H1 (cell line): ENCODE results near the gene PCDHA10. TPM values are rescaled to one million over a fixed set of nuclear protein-coding genes. Genes with fewer than 3 reads are reported as not detected.

Source experiments
- CTCF ChIA-PET: fragments of 300-600 bp; sonication (Branson Sonifier 250); formaldehyde crosslinking; loops from one replicate; lab custom pipeline; 2021; ENCODE audit not compliant: partially characterized antibody; lab: Charles Lee
- POLR2A ChIA-PET: fragments of 300-600 bp; sonication (Branson Sonifier 250); formaldehyde crosslinking; loops from one replicate; lab custom pipeline; 2021; ENCODE audit warnings: inconsistent platforms; ENCODE audit not compliant: partially characterized antibody; lab: Charles Lee
- DNase-seq, 2 experiments: peaks; one replicate each; pipeline versions ENCODE4 v3.0.0 to v3.0.0-alpha.2; 2010 to 2022; ENCODE audit warnings: low spot score in 2 of 2, low read depth in 1 of 2, mixed read lengths in 1 of 2
- FAIRE-seq: peaks from 2 replicates; lab custom pipeline; 2011; peaks lifted over from hg19 to GRCh38; lab: Jason Lieb, UNC
- H2AFZ ChIP-seq: 2 replicates; pipeline ENCODE4 v1.8.1; 2012; ENCODE audit warnings: low read length, inconsistent platforms
- H2AK5ac ChIP-seq: 2 replicates; pipeline ENCODE4 v1.6.1; 2013; ENCODE audit warnings: low read depth, low read length
- H2BK120ac ChIP-seq: replicated peaks from 2 replicates; pipeline ENCODE3; 2013; ENCODE audit warnings: low read depth, low read length, inconsistent platforms
- H2BK12ac ChIP-seq: 2 replicates; pipeline ENCODE4 v1.6.1; 2013; ENCODE audit warnings: low read depth, low read length
- H2BK15ac ChIP-seq: 2 replicates; pipeline ENCODE4 v1.6.1; 2013; ENCODE audit warnings: low read length
- H2BK20ac ChIP-seq: 2 replicates; pipeline ENCODE4 v1.6.1; 2013; ENCODE audit warnings: low read length
- H2BK5ac ChIP-seq: 2 replicates; pipeline ENCODE4 v1.6.1; 2013; ENCODE audit warnings: low read depth, low read length
- H3K14ac ChIP-seq: 2 replicates; pipeline ENCODE4 v1.6.1; 2013; ENCODE audit warnings: inconsistent platforms; ENCODE audit not compliant: insufficient read length
- H3K18ac ChIP-seq: 2 replicates; pipeline ENCODE4 v1.6.1; 2013; ENCODE audit warnings: low read length; ENCODE audit errors: extremely low read depth
- H3K23ac ChIP-seq: 2 replicates; pipeline ENCODE4 v1.6.1; 2013; ENCODE audit warnings: inconsistent platforms; ENCODE audit not compliant: insufficient read length
- H3K23me2 ChIP-seq: 2 replicates; pipeline ENCODE4 v1.6.1; 2013; ENCODE audit warnings: low read depth, low read length
- H3K27ac ChIP-seq: 2 replicates; pipeline ENCODE4 v1.6.1; 2011; ENCODE audit warnings: low read depth, low read length, inconsistent platforms
- H3K27me3 ChIP-seq, 4 experiments: replicated peaks in 1 of 4; 1 replicate in 1 of 4; 2 replicates in 3 of 4; pipeline versions ENCODE4 v1.6.1 to v1.8.1; 2011 to 2013; ENCODE audit warnings: low read length in 3 of 4, mild to moderate bottlenecking in 3 of 4, inconsistent platforms in 2 of 4, mixed read lengths in 2 of 4, moderate library complexity in 1 of 4; ENCODE audit not compliant: control insufficient read depth in 3 of 4, insufficient read depth in 3 of 4; ENCODE audit errors: extremely low read depth in 1 of 4
- H3K36me3 ChIP-seq, 4 experiments: 2 replicates each; pipeline versions ENCODE4 v1.6.1 to v1.8.1; 2011 to 2013; ENCODE audit warnings: mild to moderate bottlenecking in 4 of 4, low read length in 3 of 4, moderate library complexity in 2 of 4, control low read depth in 1 of 4, inconsistent platforms in 1 of 4; ENCODE audit not compliant: insufficient read depth in 4 of 4, control insufficient read depth in 2 of 4
- H3K4ac ChIP-seq: replicated peaks from 2 replicates; pipeline ENCODE3; 2013; ENCODE audit warnings: low read length, low read depth, mixed read lengths, inconsistent platforms; ENCODE audit not compliant: insufficient read length
- H3K4me1 ChIP-seq, 4 experiments: replicated peaks in 1 of 4; 1 replicate in 1 of 4; 2 replicates in 3 of 4; pipeline versions ENCODE4 v1.6.1 to v1.8.1; 2011 to 2013; ENCODE audit warnings: low read length in 3 of 4, inconsistent platforms in 2 of 4, mixed read lengths in 1 of 4; ENCODE audit not compliant: insufficient read depth in 4 of 4, control insufficient read depth in 3 of 4
- H3K4me2 ChIP-seq, 2 experiments: 2 replicates each; pipeline versions ENCODE4 v1.6.1 to v1.8.1; 2011 to 2013; ENCODE audit warnings: low read depth in 2 of 2, low read length in 2 of 2, control low read depth in 1 of 2, inconsistent platforms in 1 of 2, mild to moderate bottlenecking in 1 of 2; ENCODE audit not compliant: insufficient read depth in 1 of 2
- H3K4me3 ChIP-seq, 4 experiments: fragments of 200-600, 300-600 bp in 1 of 4; sonication (generic), shearing (Covaris generic), sonication (Bioruptor Twin) in 1 of 4; 2 replicates each; pipeline versions ENCODE4 v1.5.1 to v1.8.1; 2011 to 2016; ENCODE audit warnings: low read length in 4 of 4, low read depth in 3 of 4, control low read depth in 2 of 4, inconsistent platforms in 2 of 4, mild to moderate bottlenecking in 2 of 4, mixed read lengths in 1 of 4, moderate library complexity in 1 of 4; ENCODE audit not compliant: insufficient read depth in 2 of 4; ENCODE audit errors: extremely low read depth in 1 of 4
- H3K56ac ChIP-seq: replicated peaks from 2 replicates; pipeline ENCODE3; 2013; ENCODE audit warnings: low read depth, mild to moderate bottlenecking, mixed read lengths, low read length, inconsistent platforms; ENCODE audit not compliant: insufficient read length
- H3K79me1 ChIP-seq: 2 replicates; pipeline ENCODE4 v1.6.1; 2013; ENCODE audit warnings: low read depth, low read length, control low read depth
- H3K79me2 ChIP-seq, 2 experiments: 2 replicates each; pipeline versions ENCODE4 v1.6.1 to v1.8.1; 2012 to 2013; ENCODE audit warnings: low read length in 2 of 2, mild to moderate bottlenecking in 2 of 2, inconsistent platforms in 1 of 2; ENCODE audit not compliant: insufficient read depth in 2 of 2, control insufficient read depth in 1 of 2
- H3K9ac ChIP-seq, 4 experiments: replicated peaks in 1 of 4; 1 replicate in 1 of 4; 2 replicates in 3 of 4; pipeline versions ENCODE4 v1.6.1 to v1.8.1; 2011 to 2013; ENCODE audit warnings: low read depth in 3 of 4, low read length in 3 of 4, control low read depth in 2 of 4, mild to moderate bottlenecking in 2 of 4, moderate library complexity in 2 of 4, inconsistent platforms in 1 of 4; ENCODE audit errors: extremely low read depth in 1 of 4
- H3K9me3 ChIP-seq, 2 experiments: 2 replicates each; pipeline versions ENCODE4 v1.6.1 to v1.8.1; 2012 to 2013; ENCODE audit warnings: mild to moderate bottlenecking in 2 of 2, moderate library complexity in 2 of 2, control low read depth in 1 of 2, inconsistent platforms in 1 of 2, low read depth in 1 of 2, low read length in 1 of 2, mixed read lengths in 1 of 2; ENCODE audit not compliant: insufficient read depth in 2 of 2
- H4K20me1 ChIP-seq, 2 experiments: replicated peaks in 1 of 2; 2 replicates each; pipeline versions ENCODE3 to v1.8.1; 2011 to 2013; ENCODE audit warnings: inconsistent platforms in 2 of 2, low read length in 2 of 2, mild to moderate bottlenecking in 1 of 2; ENCODE audit not compliant: insufficient read depth in 2 of 2, control insufficient read depth in 1 of 2
- H4K5ac ChIP-seq: 2 replicates; pipeline ENCODE4 v1.6.1; 2013; ENCODE audit warnings: low read length, low read depth, mixed read lengths, inconsistent platforms; ENCODE audit not compliant: insufficient read length
- H4K8ac ChIP-seq: 2 replicates; pipeline ENCODE4 v1.8.0; 2013; ENCODE audit warnings: mild to moderate bottlenecking, moderate library complexity, low read length, inconsistent platforms; ENCODE audit not compliant: insufficient read depth; ENCODE audit errors: extremely low read depth
- H4K91ac ChIP-seq: replicated peaks from 2 replicates; pipeline ENCODE3; 2013; ENCODE audit warnings: low read length, mixed read lengths, inconsistent platforms; ENCODE audit not compliant: insufficient read length
- CBX5 ChIP-seq: fragments of 300-800, 300-1000 bp; sonication (generic); IDR thresholded peaks from 2 replicates; pipeline ENCODE4 v1.7.1; 2016; ENCODE audit warnings: antibody characterized with exemption, low read length, low read depth
- WGBS, 2 experiments: shearing (Covaris generic) in 1 of 2; methylation state at CpG; one replicate each; pipeline versions ENCODE4 v1.1.6 to v1.1.7; 2013 to 2015; ENCODE audit warnings: low lambda C conversion rate in 2 of 2, mixed read lengths in 2 of 2, inconsistent platforms in 1 of 2, low coverage in 1 of 2, missing lambda C conversion rate in 1 of 2; ENCODE audit not compliant: insufficient replicate concordance in 2 of 2, insufficient coverage in 1 of 2, insufficient read length in 1 of 2; ENCODE audit errors: extremely low coverage in 1 of 2, missing lambda C conversion rate in 1 of 2; 5-methylcytosine and 5-hydroxymethylcytosine counted together
- polyA plus RNA-seq, 7 experiments: library from polyadenylated mRNA; depleted of rRNA in 3 of 7; stranded (reverse) in 5 of 7; unstranded in 2 of 7; fragments of >200 nt in 5 of 7; fragments of 200-250 nt in 2 of 7; gene quantifications; 1 replicate in 5 of 7; 2 replicates in 1 of 7; 4 replicates in 1 of 7; pipeline versions ENCODE4 v1.2.1 to v1.2.3, GENCODE V29; 2011 to 2013; ENCODE audit warnings: missing spikeins in 2 of 7, mixed read lengths in 2 of 7
- total RNA-seq: library from RNA; stranded (reverse); fragmentation: NEBNext Ultra II Directional; extraction: Animal tissue kit (Norgen Biotek cat#: 25700); gene quantifications from 2 replicates; pipeline ENCODE4 v1.2.1, GENCODE V29; 2021

The PCDHA10 gene
- total and polyA plus RNA-seq, 2 of the 8 experiments (the other 6 are each of a cell fraction or from before 2014, with no cell fraction given) = 2.8 to 5.4 TPM

DNA sequence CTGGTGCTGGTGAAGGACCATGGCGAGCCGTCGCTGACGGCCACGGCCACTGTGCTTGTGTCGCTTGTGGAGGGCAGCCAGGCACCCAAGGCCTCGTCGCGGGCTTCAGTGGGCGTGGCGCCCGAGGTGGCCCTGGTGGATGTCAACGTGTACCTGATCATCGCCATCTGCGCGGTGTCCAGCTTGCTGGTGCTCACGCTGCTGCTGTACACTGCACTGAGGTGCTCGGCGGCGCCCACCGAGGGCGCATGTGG is 2.2 kb downstream of the PCDHA10 start:
- Histone ChIP-seq H3K27ac (no peak overlapping the region), H3K23me2 (no peaks in the 10 kb centered on the region), H2BK15ac (no peak overlapping the region), H3K79me1 (no peaks in the 10 kb centered on the region), H2BK120ac (no peak overlapping the region), H3K36me3 (peaks cover 0 to 15% (median 3%) of the 10 kb centered on the region in 4 experiments; a peak in 3 of 8 replicates)
- TF ChIP-seq CBX5 = no peak
- TF ChIP-seq, all 59 proteins: peak for 0
- no peaks in the 10 kb centered on the region for H3K79me2 ChIP-seq
- no peaks in the 10 kb centered on the region for H4K20me1 ChIP-seq
- H4K5ac ChIP-seq = no peak overlapping the region
- no peak overlapping the region for H3K14ac ChIP-seq
- 0 out of 4 replicates have a peak overlapping the region, but pooled peaks of 1 of the 2 experiments have one; percentile 13 for H3K4me2 ChIP-seq
- H3K4me1 ChIP-seq = no peaks in the 10 kb centered on the region
- CTCF ChIA-PET = interaction anchor here (0.9 to 3.4 kb wide), 4 partner anchors 11 to 34 kb away, joined by 3 to 23 read pairs (median 4); partner anchors contain the start of genes PCDHA11 and PCDHA6
- H3K23ac ChIP-seq = no peak overlapping the region
- H2BK20ac ChIP-seq = no peak overlapping the region
- POLR2A ChIA-PET = no interaction called here
- no peak overlapping the region for H3K18ac ChIP-seq
- no peak overlapping the region for H3K9ac ChIP-seq
- H4K8ac ChIP-seq = no peak overlapping the region; the same call in 1 of the 2 replicates
- no peak overlapping the region for H2AFZ ChIP-seq
- no peak for FAIRE-seq
- H3K27me3 ChIP-seq = no peaks in the 10 kb centered on the region
- H3K4me3 ChIP-seq = no peak overlapping the region
- no peak overlapping the region for H3K56ac ChIP-seq
- no peak overlapping the region for H4K91ac ChIP-seq
- no peak overlapping the region for H2BK5ac ChIP-seq
- H2BK12ac ChIP-seq = no peak overlapping the region
- peaks cover 6 to 22% of the 10 kb centered on the region in 2 experiments; a peak in 3 of 4 replicates for H3K9me3 ChIP-seq
- DNase-seq = no peak
- no CpG with 5 or more reads among the region's 22 CpGs for WGBS, 2 experiments
- no peak overlapping the region for H3K4ac ChIP-seq
- H2AK5ac ChIP-seq = no peak overlapping the region
